Sigmoid colon (tissue), 7 donors: ENCODE data around the gene ASCL2. TPM values are rescaled to one million over a fixed set of nuclear protein-coding genes. Genes with fewer than 3 reads are reported as not detected.

Experiments used
- DNase-seq: peaks from one replicate; pipeline ENCODE4 v3.0.0-alpha.2; 2019
- H3K27ac ChIP-seq, 4 donors: fragments of 200-600 bp; sonication (generic); one replicate each; pipeline ENCODE4 v1.5.1; 2016 to 2019; ENCODE audit warnings: mild to moderate bottlenecking in 1 of 4
- H3K27me3 ChIP-seq, 3 donors: fragments of 200-600 bp; sonication (generic); one replicate each; pipeline ENCODE4 v1.5.1; 2019; ENCODE audit warnings: mild to moderate bottlenecking in 1 of 3
- H3K36me3 ChIP-seq, 4 donors: fragments of 200-600 bp; sonication (generic); one replicate each; pipeline ENCODE4 v1.5.1; 2016 to 2019
- H3K4me1 ChIP-seq, 4 donors: fragments of 200-600 bp; sonication (generic); one replicate each; pipeline ENCODE4 v1.5.1; 2017 to 2019
- H3K4me3 ChIP-seq, 4 donors: fragments of 200-600 bp; sonication (generic); one replicate each; pipeline ENCODE4 v1.5.1; 2017 to 2019; ENCODE audit warnings: mild to moderate bottlenecking in 2 of 4, moderate library complexity in 1 of 4
- H3K9me3 ChIP-seq, 4 donors: fragments of 200-600 bp in 3 of 4; sonication (generic) in 3 of 4; one replicate each; pipeline versions ENCODE4 v1.5.1 to v1.6.1; 2013 to 2019
- EP300 ChIP-seq, 4 donors: sonication (generic); formaldehyde crosslinking; IDR thresholded peaks; one replicate each; pipeline ENCODE4 v1.6.1; 2017; ENCODE audit warnings: antibody characterized with exemption in 4 of 4
- POLR2A ChIP-seq, 2 donors: fragments of 450-650 bp; IDR thresholded peaks; one replicate each; pipeline ENCODE4 v1.6.1; 2016; ENCODE audit warnings: antibody characterized with exemption in 2 of 2, mild to moderate bottlenecking in 2 of 2, moderate library complexity in 2 of 2
- POLR2AphosphoS5 ChIP-seq, 4 donors: sonication (generic); formaldehyde crosslinking; IDR thresholded peaks; one replicate each; pipeline ENCODE4 v1.6.1; 2017; ENCODE audit warnings: antibody characterized with exemption in 4 of 4
- WGBS, 2 donors: extraction: QIAGEN DNeasy Blood & Tissue Kit; methylation state at CpG; one replicate each; pipeline ENCODE4 v1.1.7; 2013; 5-methylcytosine and 5-hydroxymethylcytosine counted together
- intact Hi-C: fragments of 100-400 bp; cut with DNase I; formaldehyde crosslinking; loops from one replicate; pipeline ENCODE4 v1.15.1; 2023
- polyA plus RNA-seq, 3 donors: library from polyadenylated mRNA; stranded (reverse); fragments of 200-250 nt; gene quantifications; one replicate each; pipeline ENCODE4 v1.2.3, GENCODE V29; 2013
- total RNA-seq, 4 donors: library from RNA; depleted of rRNA; stranded (reverse); fragments of >200 nt; gene quantifications; one replicate each; pipeline ENCODE4 v1.1.0, GENCODE V29; 2016
- TF ChIP-seq, protein P1 (sequence below), 4 experiments: fragments of 450-650 bp in 3 of 4; fragments of 200-600 bp in 1 of 4; IDR thresholded peaks; one replicate each; pipeline ENCODE4 v1.5.1; 2016 to 2019; ENCODE audit warnings: antibody characterized with exemption in 4 of 4, mild to moderate bottlenecking in 3 of 4, moderate library complexity in 2 of 4
- donor health status: healthy with polysubstance abuse.
- donor health status: Bipolar disorder and iron deficiency.
- donor health status: healthy.

ASCL2 gene
- total and polyA plus RNA-seq, 7 donors, result 0.28 to 4.8 (median 1.2) TPM; not detected in 2

DNA sequence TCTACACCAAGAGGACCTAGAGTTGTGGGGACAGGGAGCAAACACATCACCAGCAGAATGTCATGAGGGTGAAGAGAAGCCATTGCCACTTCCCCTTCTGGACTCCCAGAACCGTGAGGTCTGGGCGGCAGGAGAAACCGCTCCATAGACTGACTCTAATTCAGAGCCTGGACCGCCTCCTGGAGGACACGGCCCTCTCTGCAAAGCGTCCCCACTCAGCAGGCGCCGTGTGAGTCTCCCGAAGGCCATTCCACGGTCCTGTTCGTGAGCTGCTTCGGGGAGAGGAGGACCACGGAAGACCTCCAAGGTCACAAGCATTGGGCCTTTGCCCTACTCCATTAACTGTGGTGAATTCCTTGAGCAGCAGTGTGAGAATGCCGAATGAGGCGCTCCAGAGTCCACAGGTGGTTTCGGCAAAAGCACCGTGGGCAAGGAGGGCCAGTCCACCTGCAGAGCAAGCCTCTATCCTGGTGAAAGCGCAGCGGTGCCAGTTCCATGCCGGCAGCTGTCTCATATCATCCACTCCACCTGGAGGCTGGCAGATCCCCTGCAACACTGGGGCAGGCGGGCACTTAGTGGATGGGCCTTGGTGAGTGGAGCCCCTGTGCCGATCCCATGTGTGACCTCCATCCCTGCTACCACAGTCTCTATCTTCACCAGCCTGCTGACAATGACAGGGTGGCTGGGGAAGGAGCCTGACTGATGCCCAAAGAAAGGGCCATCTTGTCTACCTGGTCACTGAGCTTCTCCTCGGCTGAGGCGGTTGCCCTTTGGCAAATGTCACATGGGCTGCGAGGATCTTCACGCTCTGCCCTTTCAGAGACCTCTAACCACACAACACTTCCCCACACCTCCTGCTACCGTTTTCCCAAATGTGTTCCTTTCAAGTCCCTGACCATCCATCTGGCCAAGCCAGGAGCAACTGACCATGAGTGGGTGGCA lies 23.9 kb upstream of the ASCL2 start:
- Histone ChIP-seq H3K9me3 (no peaks in the 10 kb centered on the region), H3K36me3 (no peaks in the 10 kb centered on the region), H3K4me3 (no peak overlapping the region), H3K27me3 (peaks cover 0 to 13% (median 0%) of the 10 kb centered on the region in 3 donors), H3K4me1 (no peaks in the 10 kb centered on the region), H3K27ac (no peak overlapping the region)
- no peak for TF ChIP-seq POLR2A (IDR thresholded peaks at IDR 0.05)
- TF ChIP-seq, protein P1, sequence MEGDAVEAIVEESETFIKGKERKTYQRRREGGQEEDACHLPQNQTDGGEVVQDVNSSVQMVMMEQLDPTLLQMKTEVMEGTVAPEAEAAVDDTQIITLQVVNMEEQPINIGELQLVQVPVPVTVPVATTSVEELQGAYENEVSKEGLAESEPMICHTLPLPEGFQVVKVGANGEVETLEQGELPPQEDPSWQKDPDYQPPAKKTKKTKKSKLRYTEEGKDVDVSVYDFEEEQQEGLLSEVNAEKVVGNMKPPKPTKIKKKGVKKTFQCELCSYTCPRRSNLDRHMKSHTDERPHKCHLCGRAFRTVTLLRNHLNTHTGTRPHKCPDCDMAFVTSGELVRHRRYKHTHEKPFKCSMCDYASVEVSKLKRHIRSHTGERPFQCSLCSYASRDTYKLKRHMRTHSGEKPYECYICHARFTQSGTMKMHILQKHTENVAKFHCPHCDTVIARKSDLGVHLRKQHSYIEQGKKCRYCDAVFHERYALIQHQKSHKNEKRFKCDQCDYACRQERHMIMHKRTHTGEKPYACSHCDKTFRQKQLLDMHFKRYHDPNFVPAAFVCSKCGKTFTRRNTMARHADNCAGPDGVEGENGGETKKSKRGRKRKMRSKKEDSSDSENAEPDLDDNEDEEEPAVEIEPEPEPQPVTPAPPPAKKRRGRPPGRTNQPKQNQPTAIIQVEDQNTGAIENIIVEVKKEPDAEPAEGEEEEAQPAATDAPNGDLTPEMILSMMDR (IDR thresholded peaks at IDR 0.05), result no peak
- peak; percentile 59 for DNase-seq
- intact Hi-C loops, result no loop called here
- 83 to 87% methylated on average over 27 of the region's 27 CpGs for WGBS, 2 donors

DNA sequence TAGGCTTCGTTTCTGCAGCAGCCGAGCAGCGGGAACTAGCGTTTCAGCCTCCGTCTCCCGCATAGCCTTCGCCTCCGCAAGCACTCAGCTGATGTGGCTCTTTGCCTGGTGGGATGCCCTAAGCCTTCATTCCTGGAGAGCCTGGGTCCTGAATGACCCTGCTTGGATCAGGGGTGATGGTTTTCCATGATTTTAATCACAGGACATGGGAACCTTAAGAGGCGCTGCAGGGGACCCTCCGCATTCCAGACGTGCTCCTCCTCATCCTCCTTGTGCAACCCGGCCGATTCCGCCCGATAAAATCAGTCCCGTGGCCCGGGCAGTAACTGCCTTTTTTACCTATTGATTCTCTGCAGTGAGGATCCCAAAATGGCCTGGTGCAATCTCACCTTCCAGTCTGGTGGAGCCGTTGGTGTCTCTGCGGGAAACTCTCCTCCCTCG lies 23.2 kb upstream of the ASCL2 start:
- no peak overlapping the region for H3K4me3 ChIP-seq
- 86 to 93% methylated on average over 20 of the region's 20 CpGs for WGBS, 2 donors
- DNase-seq, result peak; percentile 27
- H3K9me3 ChIP-seq, result no peaks in the 10 kb centered on the region
- H3K27ac ChIP-seq, result no peak overlapping the region
- peaks cover 0 to 13% (median 0%) of the 10 kb centered on the region in 3 donors for H3K27me3 ChIP-seq
- intact Hi-C loops, result no loop called here
- no peaks in the 10 kb centered on the region for H3K36me3 ChIP-seq
- H3K4me1 ChIP-seq, result no peaks in the 10 kb centered on the region
- TF ChIP-seq POLR2AphosphoS5 (IDR thresholded peaks at IDR 0.05), result no peak
- no peak for TF ChIP-seq POLR2A (IDR thresholded peaks at IDR 0.05)
- TF ChIP-seq EP300 (IDR thresholded peaks at IDR 0.05), result no peak
- TF ChIP-seq, protein P1 (IDR thresholded peaks at IDR 0.05), result no peak

DNA sequence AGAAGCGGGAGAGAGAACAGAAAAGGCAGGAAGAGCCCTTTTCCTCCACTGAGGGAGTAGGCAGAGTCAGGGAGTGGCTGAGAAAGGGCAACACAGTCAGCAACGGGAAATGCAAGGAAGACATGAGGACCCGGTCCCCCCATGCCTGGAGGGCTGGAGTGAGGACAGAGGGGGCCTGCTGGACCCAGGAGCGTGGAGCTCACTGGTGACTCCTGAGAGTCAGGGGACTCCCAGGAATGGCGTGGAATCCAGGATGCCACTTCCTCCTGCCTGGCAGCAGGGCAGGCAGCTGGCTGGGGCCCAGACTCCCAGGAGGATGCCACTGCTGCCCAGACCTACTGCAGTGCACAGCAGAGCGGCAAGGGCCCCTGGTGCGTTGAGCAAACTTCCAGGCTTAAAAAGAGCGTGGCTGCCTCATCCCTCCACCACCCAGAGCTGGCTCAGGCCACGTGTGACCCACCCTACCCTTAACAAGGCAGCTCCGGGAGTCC lies 20.0 kb upstream of the ASCL2 start:
- no peaks in the 10 kb centered on the region for H3K4me1 ChIP-seq
- no peaks in the 10 kb centered on the region for H3K9me3 ChIP-seq
- H3K27ac ChIP-seq, result no peak overlapping the region
- peaks cover 0 to 25% (median 0%) of the 10 kb centered on the region in 3 donors for H3K27me3 ChIP-seq
- peak; percentile 32 for DNase-seq
- no peaks in the 10 kb centered on the region for H3K36me3 ChIP-seq
- 30 to 66% methylated on average over 10 of the region's 10 CpGs for WGBS, 2 donors
- intact Hi-C loops, result no loop called here
- TF ChIP-seq, protein P1 (IDR thresholded peaks at IDR 0.05), result no peak
- no peak for TF ChIP-seq POLR2AphosphoS5 (IDR thresholded peaks at IDR 0.05)
- no peak for TF ChIP-seq POLR2A (IDR thresholded peaks at IDR 0.05)
- no peak for TF ChIP-seq EP300 (IDR thresholded peaks at IDR 0.05)
- H3K4me3 ChIP-seq, result no peak overlapping the region

DNA sequence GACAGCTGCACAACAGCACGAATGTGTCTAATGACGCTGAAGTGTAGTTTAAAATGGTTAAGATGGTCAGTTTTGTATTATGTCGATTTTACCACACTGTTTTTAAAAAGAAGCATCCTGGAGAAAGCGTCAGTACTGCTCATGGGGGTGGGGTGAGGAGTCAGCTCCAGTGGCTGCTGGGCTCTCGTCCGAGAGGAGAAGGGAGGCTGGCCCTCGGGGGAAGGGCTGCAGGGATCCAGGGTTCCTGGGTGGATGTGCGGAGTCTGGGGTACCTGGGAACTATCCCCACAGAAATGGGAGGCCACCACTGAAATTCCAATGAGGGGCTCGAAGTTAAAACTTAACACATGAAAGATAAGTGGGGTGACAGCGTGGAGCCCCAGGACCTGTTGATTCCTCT lies 19.5 kb upstream of the ASCL2 start:
- intact Hi-C loops, result no loop called here

More for the DNA sequence above, 19.5 kb upstream of the ASCL2 start:
- no peaks in the 10 kb centered on the region for H3K36me3 ChIP-seq
- peaks cover 0 to 28% (median 0%) of the 10 kb centered on the region in 3 donors for H3K27me3 ChIP-seq
- no peak overlapping the region for H3K27ac ChIP-seq
- H3K4me1 ChIP-seq, result no peaks in the 10 kb centered on the region
- H3K4me3 ChIP-seq, result no peak overlapping the region
- 83 to 89% methylated on average over 10 of the region's 10 CpGs for WGBS, 2 donors
- no peak for DNase-seq
- no peaks in the 10 kb centered on the region for H3K9me3 ChIP-seq
- TF ChIP-seq EP300 (IDR thresholded peaks at IDR 0.05), result no peak
- TF ChIP-seq, protein P1 (IDR thresholded peaks at IDR 0.05), result no peak
